ENCODE measurements around the gene BSX. TPM values are rescaled to one million over a fixed set of nuclear protein-coding genes. Genes with fewer than 3 reads are reported as not detected.

BSX gene
- total RNA-seq, result not detected

DNA sequence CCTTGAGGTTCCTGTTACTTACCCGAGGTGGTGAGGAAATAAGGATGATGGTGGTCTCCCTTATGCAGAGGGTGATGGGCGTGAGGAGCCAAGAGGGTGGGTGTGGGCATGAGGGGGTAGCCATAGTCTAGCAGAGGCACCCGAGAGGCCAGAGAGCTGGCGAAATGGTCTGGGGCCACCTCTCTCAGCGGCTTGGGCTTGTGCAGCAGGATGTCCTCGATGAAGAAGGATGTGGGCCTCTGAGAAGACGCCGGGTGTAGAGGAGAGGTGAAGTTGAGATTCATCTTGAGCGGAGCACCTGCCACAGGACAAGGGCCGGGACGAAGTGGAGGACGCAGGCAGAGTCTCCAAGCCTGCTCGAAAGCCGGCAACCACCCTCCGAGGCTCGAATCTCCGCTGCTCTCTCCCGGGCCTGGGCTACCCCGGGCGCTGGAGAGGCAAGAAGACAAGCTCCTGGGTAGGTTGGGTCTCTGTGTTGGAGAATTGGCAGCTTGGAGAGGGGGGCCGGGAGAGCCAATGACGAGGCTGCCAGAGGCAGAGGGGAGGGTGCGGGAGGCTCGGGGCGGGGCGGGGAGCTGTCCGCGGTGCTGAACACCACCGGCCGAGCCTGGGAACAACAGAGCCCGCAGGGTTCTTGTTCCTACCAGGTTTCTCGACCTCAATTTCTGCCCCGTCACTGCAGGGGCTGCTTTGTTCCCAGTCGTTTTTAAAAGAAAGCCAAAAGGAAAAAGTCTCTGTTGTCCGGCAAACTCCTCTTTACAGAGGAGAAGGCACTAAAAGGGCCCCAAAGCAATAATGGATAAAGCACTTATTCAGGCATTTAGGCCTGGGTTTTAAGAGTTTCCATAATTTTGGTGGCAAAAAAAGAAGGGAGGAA is at the start of gene BSX:
Gene BSX, minus strand, starts transcription at position 447 of the 877 bp plus-strand sequence. Its CDS starts 163 bp downstream, at position 284.
- no peak for TF ChIP-seq POLR2AphosphoS5 (IDR thresholded peaks at IDR 0.05; ENCODE audit: insufficient read depth in 1 of 2, low read depth in 1 of 2)
- TF ChIP-seq, protein P1, sequence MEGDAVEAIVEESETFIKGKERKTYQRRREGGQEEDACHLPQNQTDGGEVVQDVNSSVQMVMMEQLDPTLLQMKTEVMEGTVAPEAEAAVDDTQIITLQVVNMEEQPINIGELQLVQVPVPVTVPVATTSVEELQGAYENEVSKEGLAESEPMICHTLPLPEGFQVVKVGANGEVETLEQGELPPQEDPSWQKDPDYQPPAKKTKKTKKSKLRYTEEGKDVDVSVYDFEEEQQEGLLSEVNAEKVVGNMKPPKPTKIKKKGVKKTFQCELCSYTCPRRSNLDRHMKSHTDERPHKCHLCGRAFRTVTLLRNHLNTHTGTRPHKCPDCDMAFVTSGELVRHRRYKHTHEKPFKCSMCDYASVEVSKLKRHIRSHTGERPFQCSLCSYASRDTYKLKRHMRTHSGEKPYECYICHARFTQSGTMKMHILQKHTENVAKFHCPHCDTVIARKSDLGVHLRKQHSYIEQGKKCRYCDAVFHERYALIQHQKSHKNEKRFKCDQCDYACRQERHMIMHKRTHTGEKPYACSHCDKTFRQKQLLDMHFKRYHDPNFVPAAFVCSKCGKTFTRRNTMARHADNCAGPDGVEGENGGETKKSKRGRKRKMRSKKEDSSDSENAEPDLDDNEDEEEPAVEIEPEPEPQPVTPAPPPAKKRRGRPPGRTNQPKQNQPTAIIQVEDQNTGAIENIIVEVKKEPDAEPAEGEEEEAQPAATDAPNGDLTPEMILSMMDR (IDR thresholded peaks at IDR 0.05), result no peak
- TF ChIP-seq POLR2A (IDR thresholded peaks at IDR 0.05), result no peak
- Histone ChIP-seq H3K36me3 (no peaks in the 10 kb centered on the region), H3K27me3 (peaks cover 4% of the 10 kb centered on the region), H3K9me3 (no peaks in the 10 kb centered on the region), H3K27ac (no peak within 1 kb of the TSS), H3K4me1 (peaks cover 26% of the 10 kb centered on the region), H3K4me3 (no peak within 1 kb of the TSS)
- intact Hi-C loops (cut with DNase I), result no loop called here
- no peak for DNase-seq (ENCODE audit: extremely low spot score in 2 of 2)

DNA sequence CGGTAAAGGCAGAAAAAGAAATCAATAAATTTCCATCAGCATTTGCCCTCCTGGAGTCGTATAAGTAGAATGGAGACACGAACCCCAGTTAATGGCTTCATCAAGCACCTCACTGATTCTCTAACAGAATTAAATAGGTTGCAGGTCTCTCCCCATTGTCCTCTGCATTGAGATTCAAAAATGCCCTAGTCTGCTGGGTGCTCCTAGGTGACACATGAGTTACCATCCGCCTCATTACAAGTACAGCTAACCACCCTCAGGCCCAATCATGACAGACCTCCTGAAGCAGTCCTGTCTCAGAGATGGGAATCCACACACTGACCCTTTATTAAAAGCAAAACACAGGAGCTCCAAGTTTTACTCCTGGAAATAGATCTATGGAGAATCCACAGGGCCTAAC is 48.9 kb upstream of the BSX start:
- Histone ChIP-seq H3K27me3 (no peaks in the 10 kb centered on the region), H3K36me3 (no peaks in the 10 kb centered on the region), H3K4me3 (no peak overlapping the region), H3K27ac (no peak overlapping the region), H3K4me1 (no peaks in the 10 kb centered on the region), H3K9me3 (no peaks in the 10 kb centered on the region)
- intact Hi-C loops (cut with DNase I), result loop anchor here (5.0 kb wide), 1 partner anchor 462 kb away; no protein-coding TSS in a partner anchor
- TF ChIP-seq, protein P1 (IDR thresholded peaks at IDR 0.05), result no peak
- TF ChIP-seq POLR2A (IDR thresholded peaks at IDR 0.05) (no peak), POLR2AphosphoS5 (IDR thresholded peaks at IDR 0.05; ENCODE audit: insufficient read depth in 1 of 2, low read depth in 1 of 2) (no peak)
- DNase-seq (ENCODE audit: extremely low spot score in 2 of 2), result no peak

DNA sequence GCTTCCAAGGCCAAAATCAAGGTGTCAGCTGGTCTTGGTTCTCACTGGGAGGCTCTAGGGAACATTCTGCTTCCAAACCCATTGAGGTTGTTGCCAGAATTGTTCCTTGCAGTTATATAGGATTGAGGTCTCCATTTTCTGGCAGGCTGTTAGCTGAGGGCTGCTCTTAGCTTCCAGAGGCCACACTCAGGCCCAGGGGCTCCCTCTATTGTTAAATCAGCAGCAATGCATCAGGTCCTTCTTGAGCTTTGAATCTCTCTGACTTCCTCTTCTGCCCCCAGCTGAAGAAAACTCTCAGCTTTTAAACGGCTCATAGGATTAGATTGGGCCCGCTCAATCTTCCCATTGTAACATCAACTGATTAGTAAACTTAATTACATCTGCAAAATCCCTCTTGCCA is 39.3 kb upstream of the BSX start:
- H3K9me3 ChIP-seq, result no peaks in the 10 kb centered on the region
- intact Hi-C loops (cut with DNase I), result loop anchor here (10.0 kb wide), 1 partner anchor 156 kb away; no protein-coding TSS in a partner anchor
- no peaks in the 10 kb centered on the region for H3K27me3 ChIP-seq
- H3K27ac ChIP-seq, result no peak overlapping the region
- TF ChIP-seq POLR2AphosphoS5 (IDR thresholded peaks at IDR 0.05; ENCODE audit: insufficient read depth in 1 of 2, low read depth in 1 of 2) (no peak), POLR2A (IDR thresholded peaks at IDR 0.05) (no peak)
- TF ChIP-seq, protein P1 (IDR thresholded peaks at IDR 0.05), result no peak
- H3K4me3 ChIP-seq, result no peak overlapping the region
- no peaks in the 10 kb centered on the region for H3K4me1 ChIP-seq
- no peaks in the 10 kb centered on the region for H3K36me3 ChIP-seq
- no peak for DNase-seq (ENCODE audit: extremely low spot score in 2 of 2)

DNA sequence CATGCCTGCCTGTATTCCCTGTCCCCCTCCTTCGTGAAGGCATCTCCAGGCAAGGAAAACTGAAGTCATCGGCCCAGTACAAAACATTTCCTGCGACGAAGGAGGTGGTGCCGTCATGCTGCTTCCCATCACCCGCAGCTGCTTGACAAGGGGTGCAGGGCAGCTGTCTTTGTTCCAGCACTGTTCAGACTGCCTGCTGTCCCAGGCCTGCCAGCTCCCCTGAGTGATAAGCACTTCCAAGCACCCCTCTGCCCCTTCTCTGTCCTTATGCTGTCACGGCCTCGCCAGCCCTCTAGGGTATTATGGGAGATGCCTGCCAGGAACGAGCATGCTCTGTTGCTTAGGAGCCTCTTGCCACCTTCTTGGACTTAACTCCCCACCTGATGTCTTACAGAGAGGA is 37.1 kb upstream of the BSX start:
- no peaks in the 10 kb centered on the region for H3K27me3 ChIP-seq
- no peaks in the 10 kb centered on the region for H3K9me3 ChIP-seq
- DNase-seq (ENCODE audit: extremely low spot score in 2 of 2), result no peak
- intact Hi-C loops (cut with DNase I), result no loop called here
- H3K27ac ChIP-seq, result no peak overlapping the region
- no peaks in the 10 kb centered on the region for H3K4me1 ChIP-seq
- no peak for TF ChIP-seq POLR2A (IDR thresholded peaks at IDR 0.05)
- TF ChIP-seq, protein P1 (IDR thresholded peaks at IDR 0.05), result no peak
- TF ChIP-seq POLR2AphosphoS5 (IDR thresholded peaks at IDR 0.05; ENCODE audit: insufficient read depth in 1 of 2, low read depth in 1 of 2), result no peak
- H3K36me3 ChIP-seq, result no peaks in the 10 kb centered on the region
- H3K4me3 ChIP-seq, result no peak overlapping the region

DNA sequence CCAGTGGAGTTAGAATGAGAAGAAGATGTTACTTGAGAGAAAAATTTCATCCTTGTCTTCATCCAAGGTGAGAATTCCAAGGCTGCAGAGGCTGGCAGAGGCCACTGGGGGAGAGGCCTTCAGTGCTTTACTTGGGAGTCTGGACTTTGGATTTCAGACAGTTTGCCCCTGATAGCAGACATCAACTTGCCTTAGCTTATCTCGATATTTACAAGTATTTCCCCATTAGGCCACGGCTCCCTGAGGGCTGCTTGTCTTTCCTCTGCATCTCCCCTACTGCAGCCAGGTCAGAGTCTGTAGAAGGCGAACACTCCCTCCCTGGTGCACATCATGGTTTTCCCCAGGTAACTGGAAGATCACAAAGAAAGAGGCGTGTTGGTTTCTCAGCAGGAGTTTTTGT is 29.9 kb upstream of the BSX start:
- TF ChIP-seq POLR2A (IDR thresholded peaks at IDR 0.05) (no peak), POLR2AphosphoS5 (IDR thresholded peaks at IDR 0.05; ENCODE audit: insufficient read depth in 1 of 2, low read depth in 1 of 2) (no peak)
- TF ChIP-seq, protein P1 (IDR thresholded peaks at IDR 0.05), result no peak
- no peaks in the 10 kb centered on the region for H3K27me3 ChIP-seq
- H3K36me3 ChIP-seq, result no peaks in the 10 kb centered on the region
- H3K27ac ChIP-seq, result no peak overlapping the region
- no peaks in the 10 kb centered on the region for H3K9me3 ChIP-seq
- H3K4me3 ChIP-seq, result no peak overlapping the region
- DNase-seq (ENCODE audit: extremely low spot score in 2 of 2), result no peak
- H3K4me1 ChIP-seq, result no peaks in the 10 kb centered on the region
- intact Hi-C loops (cut with DNase I), result no loop called here

All from vagina (tissue), 2 donors.